Cardiac muscle cell (in vitro differentiated cells and primary cell): Measurements from ENCODE around the gene KATNA1. TPM values are rescaled to one million over a fixed set of nuclear protein-coding genes. Genes with fewer than 3 reads are reported as not detected.

Experiments used
- DNase-seq, 2 donors: peaks; one replicate each; pipeline versions ENCODE4 v3.0.0 to v3.0.0-alpha.2; 2010 to 2017; ENCODE audit warnings: low read depth in 1 of 2, low spot score in 1 of 2
- H3K27ac ChIP-seq: fragments of 200-600 bp; sonication (generic); 2 replicates; pipeline ENCODE4 v1.5.1; 2016
- H3K27me3 ChIP-seq: fragments of 200-600 bp; sonication (generic); 2 replicates; pipeline ENCODE4 v1.6.0; 2016; ENCODE audit warnings: control low read depth
- H3K36me3 ChIP-seq: fragments of 200-600 bp; sonication (generic); 2 replicates; pipeline ENCODE4 v1.5.1; 2016; ENCODE audit warnings: control low read depth
- H3K4me1 ChIP-seq: fragments of 200-600 bp; sonication (generic); 2 replicates; pipeline ENCODE4 v1.8.1; 2017; ENCODE audit warnings: low read depth, mild to moderate bottlenecking, mixed run types
- H3K4me3 ChIP-seq: fragments of 200-600 bp; sonication (generic); 2 replicates; pipeline ENCODE4 v1.5.1; 2016; ENCODE audit warnings: mild to moderate bottlenecking
- H3K9me3 ChIP-seq: fragments of 200-600 bp; sonication (generic); 2 replicates; pipeline ENCODE4 v1.5.1; 2017; ENCODE audit warnings: low read depth, mild to moderate bottlenecking, control low read depth
- CTCF ChIP-seq: IDR thresholded peaks from 2 replicates; pipeline ENCODE4 v1.5.1; 2012; ENCODE audit warnings: low read depth, mild to moderate bottlenecking, low read length
- polyA plus RNA-seq: library from polyadenylated mRNA; unstranded; fragments of >200 nt; fragmentation: Nextera tagmentation; extraction: Ambion mirVana; gene quantifications from 2 replicates; pipeline ENCODE4 v1.2.1, GENCODE V29; 2016
- total RNA-seq: library from RNA; depleted of rRNA; stranded (reverse); fragments of >200 nt; gene quantifications from 2 replicates; pipeline ENCODE4 v1.2.3, GENCODE V29; 2016

Gene KATNA1
- total and polyA plus RNA-seq, 2 experiments from 2014 or later = 16.1 to 22.5 TPM

- Histone ChIP-seq H3K36me3 (no peaks in the 10 kb centered on the region), H3K27ac (no peak overlapping the region), H3K4me1 (no peaks in the 10 kb centered on the region), H3K9me3 (no peaks in the 10 kb centered on the region), H3K4me3 (no peak overlapping the region), H3K27me3 (peaks cover 55% of the 10 kb centered on the region)
- no peak for TF ChIP-seq CTCF
- no peak for DNase-seq
These were observed 89.1 kb downstream of the KATNA1 start for GRCh38 chr6:149559389-149559788.

GRCh38 chr6:149558029-149558428 is 90.5 kb downstream of the KATNA1 start:
- TF ChIP-seq CTCF = no peak
- H3K9me3 ChIP-seq = no peaks in the 10 kb centered on the region
- H3K4me1 ChIP-seq = no peaks in the 10 kb centered on the region
- peaks cover 51% of the 10 kb centered on the region for H3K27me3 ChIP-seq
- H3K27ac ChIP-seq = no peak overlapping the region
- H3K4me3 ChIP-seq = no peak overlapping the region
- no peaks in the 10 kb centered on the region for H3K36me3 ChIP-seq
- no peak for DNase-seq

- no peak for DNase-seq
- peaks cover 9% of the 10 kb centered on the region for H3K4me1 ChIP-seq
- H3K27ac ChIP-seq = peak overlapping the region; percentile 59
- peaks cover 34% of the 10 kb centered on the region for H3K27me3 ChIP-seq
- H3K9me3 ChIP-seq = no peaks in the 10 kb centered on the region
- H3K36me3 ChIP-seq = no peaks in the 10 kb centered on the region
- no peak for TF ChIP-seq CTCF
- H3K4me3 ChIP-seq = no peak overlapping the region
These were observed 96.6 kb downstream of the KATNA1 start for GRCh38 chr6:149551920-149552319.

GRCh38 chr6:149545754-149546471 is 102.6 kb downstream of the KATNA1 start, which contains the start of gene PPIL4:
TSS of gene PPIL4 (minus strand) at chr6:149546043. CDS start at chr6:149546005, 38 bp downstream.
- peaks cover 19% of the 10 kb centered on the region for H3K27me3 ChIP-seq
- H3K36me3 ChIP-seq = peaks cover under 1% of the 10 kb centered on the region
- peaks cover 4% of the 10 kb centered on the region for H3K4me1 ChIP-seq
- H3K9me3 ChIP-seq = no peaks in the 10 kb centered on the region
- H3K27ac ChIP-seq = peak within 1 kb of the TSS; percentile 99
- DNase-seq = peak; percentile 94 to 98
- peak within 1 kb of the TSS; percentile 96 for H3K4me3 ChIP-seq
- peak; percentile 84 for TF ChIP-seq CTCF

GRCh38 chr6:149545258-149545753 is 103.2 kb downstream of the KATNA1 start:
- H3K27ac ChIP-seq = peak overlapping the region; percentile 99

More at GRCh38 chr6:149545258-149545753, 103.2 kb downstream of the KATNA1 start:
- peaks cover 3% of the 10 kb centered on the region for H3K36me3 ChIP-seq
- TF ChIP-seq CTCF = no peak
- peak overlapping the region; percentile 96 for H3K4me3 ChIP-seq
- DNase-seq = peak; percentile 29 to 78
- H3K4me1 ChIP-seq = peaks cover 4% of the 10 kb centered on the region
- H3K27me3 ChIP-seq = peaks cover 19% of the 10 kb centered on the region
- H3K9me3 ChIP-seq = no peaks in the 10 kb centered on the region

Other genes starting within 250 kb of the KATNA1 start
- gene SUMO4, start 248.5 kb downstream of the KATNA1 start, total RNA-seq = 0.70 and 3.3 TPM in 2 replicates
- 0.72 and 1.4 TPM in 2 replicates for gene SUMO4, start 248.5 kb downstream of the KATNA1 start, polyA plus RNA-seq
- 0.07 and 0.24 TPM in 2 replicates for gene ZC3H12D, start 163.7 kb downstream of the KATNA1 start, total RNA-seq
- gene ZC3H12D, start 163.7 kb downstream of the KATNA1 start, polyA plus RNA-seq = 0.29 and 0.72 TPM in 2 replicates
- gene PPIL4, start 102.7 kb downstream of the KATNA1 start, total RNA-seq = 23.0 and 33.1 TPM in 2 replicates
- gene PPIL4, start 102.7 kb downstream of the KATNA1 start, polyA plus RNA-seq = 29.5 and 41.8 TPM in 2 replicates
- 33.0 and 35.8 TPM in 2 replicates for gene GINM1, start 82.3 kb downstream of the KATNA1 start, total RNA-seq
- gene GINM1, start 82.3 kb downstream of the KATNA1 start, polyA plus RNA-seq = 50.4 and 68.9 TPM in 2 replicates
- 9.9 and 13.2 TPM in 2 replicates for gene LATS1, start 69.4 kb upstream of the KATNA1 start, total RNA-seq
- 7.2 and 11.3 TPM in 2 replicates for gene LATS1, start 69.4 kb upstream of the KATNA1 start, polyA plus RNA-seq
- gene NUP43, start 97.8 kb upstream of the KATNA1 start, total RNA-seq = 35.7 and 55.8 TPM in 2 replicates
- gene NUP43, start 97.8 kb upstream of the KATNA1 start, polyA plus RNA-seq = 14.1 and 15.7 TPM in 2 replicates
- 137 and 197 TPM in 2 replicates for gene PCMT1, start 101.0 kb upstream of the KATNA1 start, total RNA-seq
- 178 and 189 TPM in 2 replicates for gene PCMT1, start 101.0 kb upstream of the KATNA1 start, polyA plus RNA-seq
- gene LRP11, start 215.6 kb upstream of the KATNA1 start, total RNA-seq = 11.3 and 11.9 TPM in 2 replicates
- 10.8 and 17.7 TPM in 2 replicates for gene LRP11, start 215.6 kb upstream of the KATNA1 start, polyA plus RNA-seq
- not detected in 2 replicates for gene RAET1E, start 249.4 kb upstream of the KATNA1 start, total RNA-seq
- gene RAET1E, start 249.4 kb upstream of the KATNA1 start, polyA plus RNA-seq = not detected in 2 replicates